ENCODE data around the gene PAX3.
"Not testable (repeated sequence)": the region's sequence is repeated elsewhere in the genome, so short reads cannot be mapped to it uniquely, and the experiment has no call there.

The PAX3 gene

GRCh38 chr2:222213049-222213448 is 85.7 kb downstream of the PAX3 start:
- DNase-seq: no peak

- DNase-seq: no peak
Measured at GRCh38 chr2:222212571-222212970, 86.2 kb downstream of the PAX3 start.

DNA sequence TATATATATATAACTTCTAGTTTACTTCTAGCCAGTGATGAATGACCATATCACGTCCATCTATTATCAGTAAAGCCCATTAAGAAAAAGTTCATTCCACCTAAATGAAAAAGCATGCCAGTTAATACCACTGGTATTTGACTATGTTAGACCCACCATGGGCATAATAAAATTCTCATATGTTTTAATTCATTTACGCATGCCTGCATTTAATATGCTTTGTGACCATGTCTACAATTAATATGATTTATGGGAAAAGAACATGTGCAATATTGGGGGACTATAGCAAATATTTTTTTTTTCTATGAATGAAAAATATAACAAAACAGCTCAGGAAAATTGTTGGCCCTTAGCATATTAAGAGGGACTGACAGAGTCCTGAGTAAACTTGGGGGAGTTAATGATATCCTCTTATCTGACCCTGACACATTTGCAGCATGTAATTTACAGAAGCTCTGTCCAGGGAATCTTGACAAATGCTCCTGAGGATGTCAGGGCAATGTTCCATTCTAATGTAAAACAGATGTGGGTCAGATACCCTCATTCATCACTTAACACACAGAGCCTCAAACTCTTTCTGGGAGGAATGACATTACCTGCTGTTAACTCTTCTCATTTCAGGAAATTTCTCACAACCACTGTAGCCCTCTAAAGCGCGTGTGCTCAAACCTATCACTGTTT is 90.6 kb downstream of the PAX3 start:
- no peak for DNase-seq

- DNase-seq: no peak
Measured at GRCh38 chr2:222205136-222205535, 93.7 kb downstream of the PAX3 start.

DNA sequence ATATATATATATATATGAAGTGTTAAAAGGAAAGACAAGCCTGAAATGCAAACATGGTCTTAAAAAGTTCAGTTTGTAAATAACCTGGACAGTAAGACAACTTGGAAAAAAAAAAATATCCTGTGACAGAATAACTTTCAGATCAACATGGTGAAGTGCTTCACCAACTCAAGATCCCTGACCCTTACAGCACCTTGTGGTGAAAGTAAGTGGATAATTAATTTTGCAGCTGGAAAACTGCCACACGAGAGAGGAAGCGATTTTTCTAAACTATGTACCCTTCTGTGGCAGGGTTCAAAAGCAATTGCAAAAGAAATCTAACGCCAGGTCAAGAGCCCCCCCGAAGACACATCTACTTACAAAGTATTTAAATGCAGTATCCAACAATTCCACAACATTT is 95.8 kb downstream of the PAX3 start:
- DNase-seq: no peak

- DNase-seq: no peak
Measured at GRCh38 chr2:222196159-222196558, 102.6 kb downstream of the PAX3 start.

GRCh38 chr2:222194669-222195068 is 104.1 kb downstream of the PAX3 start:
- no peak for DNase-seq

DNA sequence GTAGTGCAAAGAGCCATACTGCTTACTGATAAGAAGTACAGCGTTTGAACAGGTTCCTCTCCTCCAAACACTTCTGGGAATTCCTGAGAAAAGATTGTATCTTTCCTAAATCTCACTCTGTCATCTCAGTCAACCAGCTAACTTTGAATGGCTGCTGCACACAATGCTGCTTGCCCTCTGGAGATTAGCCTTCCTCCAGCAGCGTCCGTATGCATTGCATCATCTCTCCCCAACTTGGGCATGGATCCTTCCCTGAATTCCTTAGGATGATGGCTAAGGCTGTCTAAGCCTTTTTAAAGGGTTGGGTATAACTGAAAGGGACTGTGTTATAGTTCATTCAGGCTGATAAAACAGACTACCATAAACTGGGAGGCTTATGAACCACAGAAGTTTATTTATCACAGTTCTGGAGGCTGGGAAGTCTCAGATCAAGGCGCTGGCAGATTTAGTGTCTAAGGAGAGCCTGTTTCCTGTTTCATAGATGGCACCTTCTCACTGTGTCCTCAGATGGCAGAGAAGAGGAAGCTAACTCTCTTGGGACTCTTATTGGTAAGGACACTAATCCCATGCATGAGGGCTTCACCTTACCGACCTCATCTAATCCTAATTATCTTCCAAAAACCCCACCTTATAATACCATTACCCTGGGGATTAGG is 105.3 kb downstream of the PAX3 start:
- DNase-seq: no peak

GRCh38 chr2:222180619-222181018 is 118.2 kb downstream of the PAX3 start:
- DNase-seq: no peak

GRCh38 chr2:222179592-222179991 is 119.2 kb downstream of the PAX3 start:
- DNase-seq: no peak

DNA sequence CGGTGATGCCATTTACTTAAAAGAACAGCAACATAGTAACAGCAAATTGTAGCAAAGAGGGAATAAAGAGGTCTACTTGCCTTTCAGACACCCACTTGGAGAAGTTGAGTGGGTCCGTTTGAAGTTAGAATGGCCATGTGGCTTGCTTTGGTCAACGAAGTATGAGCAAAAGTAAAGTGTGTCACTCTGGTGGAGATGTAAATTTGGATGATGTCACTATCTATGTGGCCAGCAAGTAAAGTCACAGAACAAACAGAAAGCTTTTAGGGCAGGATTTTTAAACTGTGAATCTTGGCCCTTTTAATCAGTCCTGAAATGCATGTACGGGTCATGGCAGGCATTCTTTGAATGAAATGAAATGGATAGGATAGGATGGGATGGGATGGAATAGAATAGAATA is 120.3 kb downstream of the PAX3 start:
- no peak for DNase-seq

DNA sequence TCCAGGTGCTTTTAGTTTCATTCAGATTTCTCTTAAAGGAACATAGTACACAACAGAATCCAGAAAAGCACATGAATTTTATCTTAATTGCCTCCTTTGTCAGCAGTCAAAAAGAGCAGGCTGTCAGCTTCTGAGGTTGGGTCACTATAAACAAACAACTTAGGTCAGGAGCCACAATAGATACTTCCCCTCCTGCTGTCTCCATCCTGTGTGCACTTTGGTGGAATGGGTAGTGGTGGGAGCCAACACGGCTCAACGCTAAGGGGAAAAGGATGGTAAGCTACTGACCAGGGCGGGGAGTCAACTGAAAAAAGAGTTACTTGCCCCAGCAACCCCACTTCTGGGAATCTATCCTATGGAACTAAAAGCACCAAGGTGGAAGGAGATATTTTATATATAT is 121.9 kb downstream of the PAX3 start:
- no peak for DNase-seq

- DNase-seq: no peak
Measured at GRCh38 chr2:222174450-222174849, 124.3 kb downstream of the PAX3 start.

DNA sequence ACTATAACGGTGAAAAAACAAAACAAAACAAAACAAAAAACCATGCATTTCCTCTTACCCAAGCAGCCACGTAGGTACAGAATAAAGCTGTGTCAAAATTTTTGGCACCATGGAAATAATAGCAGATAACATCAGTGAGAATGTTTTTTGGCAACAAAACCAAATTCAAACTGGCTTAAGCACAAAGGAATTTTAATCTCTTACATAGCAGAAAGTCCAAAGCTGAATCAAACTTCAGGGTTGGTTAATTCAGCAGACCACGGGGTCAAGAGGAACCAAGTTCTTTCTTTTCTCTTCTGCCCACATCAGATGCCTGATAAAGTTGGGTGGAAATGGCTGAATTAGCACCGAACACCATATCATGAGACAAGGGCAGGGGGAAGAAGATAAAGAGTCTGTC is 129.5 kb downstream of the PAX3 start:
- no peak for DNase-seq

DNA sequence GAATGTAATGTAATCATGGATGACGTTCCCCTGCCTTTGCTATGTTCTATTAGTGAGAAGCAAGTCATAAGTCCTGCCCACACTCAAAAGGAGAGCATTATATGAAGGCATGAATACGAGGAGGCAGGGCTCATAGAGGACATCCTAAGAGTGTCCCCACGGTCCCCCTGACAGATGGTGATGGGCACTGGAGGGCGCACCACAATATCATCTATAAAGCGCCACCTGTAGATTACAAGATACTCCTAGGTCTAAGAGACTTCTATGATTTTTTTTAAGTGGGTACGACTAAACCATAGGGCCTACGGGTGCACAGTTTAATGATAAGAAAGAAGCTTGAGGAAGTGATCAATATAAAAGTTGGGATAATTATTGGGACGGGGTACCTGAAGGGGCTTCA is 131.0 kb downstream of the PAX3 start:
- DNase-seq: no peak

GRCh38 chr2:222160944-222161343 is 137.9 kb downstream of the PAX3 start:
- DNase-seq: no peak

DNA sequence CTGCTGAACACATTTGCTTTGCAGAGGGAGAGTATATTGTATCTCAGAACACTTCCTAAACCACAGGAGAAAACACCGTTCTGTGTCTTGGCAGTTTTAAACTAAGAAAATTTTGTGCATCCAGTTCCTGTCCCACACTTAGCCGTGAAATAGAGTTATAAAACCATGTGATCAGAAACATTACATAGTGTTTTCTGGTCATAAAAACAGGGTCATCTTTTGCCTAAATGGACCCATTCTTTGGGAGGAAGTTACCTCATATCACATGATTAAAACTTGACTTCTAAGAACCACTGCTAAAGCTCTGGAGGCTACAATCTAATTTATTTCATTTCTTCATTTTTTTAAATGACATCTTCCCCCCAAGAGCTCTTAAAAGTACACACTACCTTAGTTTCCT is 138.7 kb downstream of the PAX3 start:
- DNase-seq: no peak

DNA sequence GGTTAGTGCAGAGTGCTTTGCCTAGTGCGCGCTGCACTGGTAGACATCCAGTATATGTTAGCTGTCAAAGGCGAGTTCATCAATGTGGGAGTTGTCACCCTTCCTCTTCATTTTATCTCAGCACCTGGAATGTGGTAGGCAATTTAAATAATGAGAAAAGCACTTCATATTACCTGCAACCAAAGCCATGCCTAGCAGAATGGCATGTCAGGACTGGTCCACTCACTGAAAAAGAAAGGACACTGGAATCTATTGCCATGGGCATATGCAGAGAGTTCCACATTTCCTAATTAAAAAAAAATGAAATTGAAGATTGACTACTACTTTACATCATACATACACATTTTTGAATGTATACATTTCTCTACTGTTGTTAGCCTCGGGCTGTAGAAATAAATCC is 139.6 kb downstream of the PAX3 start:
- DNase-seq: no peak

DNA sequence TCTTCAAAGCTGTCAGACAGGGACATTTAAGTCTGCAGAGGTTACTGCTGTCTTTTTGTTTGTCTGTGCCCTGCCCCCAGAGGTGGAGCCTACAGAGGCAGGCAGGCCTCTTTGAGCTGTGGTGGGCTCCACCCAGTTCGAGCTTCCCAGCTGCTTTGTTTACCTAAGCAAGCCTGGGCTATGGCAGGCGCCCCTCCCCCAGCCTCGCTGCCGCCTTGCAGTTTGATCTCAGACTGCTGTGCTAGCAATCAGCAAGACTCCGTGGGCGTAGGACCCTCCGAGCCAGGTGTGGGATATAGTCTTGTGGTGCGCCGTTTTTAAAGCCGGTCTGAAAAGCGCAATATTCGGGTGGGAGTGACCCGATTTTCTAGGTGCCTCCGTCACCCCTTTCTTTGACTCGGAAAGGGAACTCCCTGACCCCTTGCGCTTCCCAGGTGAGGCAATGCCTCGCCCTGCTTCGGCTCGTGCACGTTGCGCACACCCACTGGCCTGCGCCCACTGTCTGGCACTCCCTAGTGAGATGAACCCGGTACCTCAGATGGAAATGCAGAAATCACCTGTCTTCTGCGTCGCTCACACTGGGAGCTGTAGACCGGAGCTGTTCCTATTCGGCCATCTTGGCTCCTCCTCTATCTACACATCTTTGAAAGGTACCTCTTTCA is 143.7 kb downstream of the PAX3 start:
- DNase-seq: not testable (repeated sequence)
